Measurements from ENCODE around the gene SERAC1.

SERAC1 gene

DNA sequence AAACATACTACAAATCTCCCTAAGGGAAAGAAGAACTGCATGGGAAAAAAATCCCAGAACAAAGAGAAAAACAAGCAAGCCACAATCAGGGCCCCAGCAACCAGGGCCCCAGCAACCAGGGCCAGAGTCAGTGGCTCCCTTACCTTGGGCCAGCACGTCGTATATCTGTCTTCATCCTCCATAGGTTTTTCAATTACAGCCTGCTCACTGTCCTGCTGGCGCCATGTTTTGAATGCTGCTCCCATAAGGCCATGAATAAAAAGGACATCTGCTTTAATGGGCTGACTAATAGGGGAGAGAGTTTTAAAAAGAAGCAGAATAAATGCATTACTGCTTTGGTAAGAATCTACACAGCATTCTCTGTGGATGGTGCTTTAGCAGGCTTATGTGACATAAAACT is 49.2 kb downstream of the SERAC1 start:
- DNase-seq, result no peak

DNA sequence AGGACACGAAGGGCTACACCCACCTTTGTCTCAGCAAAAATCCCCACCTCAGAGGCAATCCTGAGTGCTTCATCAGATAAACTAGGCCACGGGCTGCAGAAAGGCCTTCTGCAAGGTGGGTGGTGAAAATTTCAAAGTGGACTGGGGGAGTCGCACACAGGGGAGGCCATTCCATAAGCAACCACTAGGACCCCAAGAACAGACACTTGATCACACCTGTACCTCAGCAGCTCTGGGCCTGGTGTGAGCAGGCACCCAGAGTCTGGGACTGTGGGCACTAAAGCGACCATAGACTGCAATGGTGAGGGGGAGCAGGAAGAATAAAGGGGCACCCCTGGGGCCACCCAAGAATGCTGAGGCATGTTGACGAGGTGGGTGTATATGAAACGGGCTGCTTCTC is 52.6 kb downstream of the SERAC1 start:
- no peak for DNase-seq

DNA sequence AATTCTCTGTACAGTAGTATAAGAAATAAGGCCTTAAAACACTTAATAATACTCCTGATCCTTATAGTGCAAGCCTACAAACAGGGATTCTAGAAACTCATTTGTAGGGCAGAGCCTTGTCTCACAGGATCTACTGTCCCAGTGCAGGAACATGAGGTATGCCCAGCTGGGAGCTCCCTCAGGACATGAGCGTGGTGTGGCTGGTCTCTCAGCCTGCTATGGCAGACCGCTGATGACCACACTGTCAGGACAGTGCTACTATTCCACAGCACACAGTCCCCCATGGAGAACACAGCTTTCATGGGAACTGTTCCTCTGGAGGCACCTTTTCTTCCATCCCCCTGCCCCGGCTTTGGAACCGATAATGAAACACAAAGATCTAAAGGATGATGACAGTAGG is 53.0 kb downstream of the SERAC1 start:
- no peak for DNase-seq

DNA sequence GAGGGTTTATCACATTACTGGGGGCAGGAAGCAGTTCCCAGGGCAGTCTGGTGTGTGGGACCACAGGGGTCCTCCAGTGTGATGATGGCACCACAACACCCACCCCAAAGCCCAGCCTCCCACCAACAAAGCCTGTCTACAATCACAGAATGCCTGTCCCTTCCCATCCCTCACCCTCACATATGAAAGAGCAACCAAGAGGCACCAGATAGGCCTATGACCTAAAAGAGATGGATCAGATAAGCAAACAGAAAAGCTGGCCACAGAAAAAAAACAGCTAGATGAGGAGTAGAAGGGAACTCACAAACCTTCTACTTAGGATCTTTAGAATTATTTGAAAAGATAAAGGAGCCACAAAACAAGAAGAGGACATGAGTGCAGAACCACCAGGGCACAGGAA is 54.3 kb downstream of the SERAC1 start:
- no peak for DNase-seq

DNA sequence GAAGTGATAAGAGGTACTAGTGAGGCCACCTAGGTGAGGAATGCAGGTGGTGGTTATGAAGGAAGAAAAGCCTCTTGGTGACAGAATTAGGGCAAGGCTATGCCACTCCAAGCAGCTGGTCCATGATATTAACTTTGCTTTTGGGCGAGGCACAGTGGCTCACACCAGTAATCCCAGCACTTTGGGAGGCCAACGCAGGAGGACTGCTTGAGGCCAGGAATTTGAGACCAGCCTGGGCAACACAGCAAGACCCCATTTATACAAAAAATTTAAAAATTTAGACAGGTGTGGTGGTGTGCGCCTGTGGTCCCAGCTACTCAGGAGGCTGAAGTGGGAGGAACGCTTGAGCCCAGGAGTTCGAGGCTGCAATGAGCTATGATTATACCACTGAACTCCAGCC is 56.1 kb downstream of the SERAC1 start:
- no peak for DNase-seq

DNA sequence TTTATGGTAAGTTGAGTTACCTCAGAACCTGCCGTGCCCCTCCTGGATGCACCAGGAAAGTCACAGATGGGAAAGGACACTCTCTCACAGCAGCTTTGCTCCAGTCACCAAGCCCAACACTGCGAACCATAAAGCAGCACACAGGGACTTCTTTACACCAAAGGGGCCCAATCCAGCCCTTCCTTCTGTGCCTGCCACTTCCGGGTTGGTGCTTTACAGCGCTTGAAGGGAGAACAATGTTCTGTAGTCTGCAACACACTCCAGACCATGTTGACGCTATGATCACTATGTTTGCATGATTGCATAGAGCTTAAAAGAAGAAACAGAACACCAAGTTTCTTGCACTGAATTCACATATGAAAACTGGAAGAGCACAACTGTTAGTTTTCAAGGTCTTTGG is 57.1 kb downstream of the SERAC1 start:
- DNase-seq, result no peak

DNA sequence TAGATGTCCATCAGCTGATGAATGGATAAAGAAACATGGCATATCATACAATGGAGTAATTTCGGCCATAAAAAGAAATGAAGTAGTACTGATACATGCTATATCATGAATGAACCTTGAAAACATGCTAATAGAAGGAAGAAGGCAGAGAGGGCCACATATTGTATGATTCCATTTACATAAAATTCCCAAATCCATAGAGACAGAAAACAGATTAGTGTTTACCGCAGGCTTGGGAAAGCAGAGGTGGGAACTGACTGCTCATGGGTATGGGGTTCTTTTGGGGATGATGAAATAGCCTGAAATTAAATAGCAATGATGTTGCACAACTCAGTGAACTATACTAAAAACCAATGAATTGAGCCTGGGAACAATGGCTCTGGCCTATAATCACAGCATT is 58.3 kb downstream of the SERAC1 start:
- DNase-seq, result no peak

DNA sequence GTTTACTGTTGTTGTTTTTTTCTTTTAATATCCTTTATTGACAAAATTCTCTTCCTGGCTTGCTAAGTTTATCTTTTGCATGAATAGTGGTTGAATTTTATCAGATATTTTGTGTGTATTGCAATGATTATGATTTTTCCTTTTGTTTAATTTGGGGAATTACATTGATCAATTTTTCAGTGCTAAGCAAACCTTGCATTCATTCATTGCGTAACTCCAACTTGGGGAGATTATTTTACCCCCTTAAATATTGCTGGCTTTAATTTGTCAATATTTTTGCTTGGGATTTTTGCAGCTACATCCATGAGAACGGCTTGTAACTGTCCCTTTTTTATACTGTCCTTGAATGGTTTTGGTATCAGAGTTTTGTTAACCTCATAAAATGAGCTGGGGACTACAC is 63.4 kb downstream of the SERAC1 start:
- DNase-seq, result no peak

DNA sequence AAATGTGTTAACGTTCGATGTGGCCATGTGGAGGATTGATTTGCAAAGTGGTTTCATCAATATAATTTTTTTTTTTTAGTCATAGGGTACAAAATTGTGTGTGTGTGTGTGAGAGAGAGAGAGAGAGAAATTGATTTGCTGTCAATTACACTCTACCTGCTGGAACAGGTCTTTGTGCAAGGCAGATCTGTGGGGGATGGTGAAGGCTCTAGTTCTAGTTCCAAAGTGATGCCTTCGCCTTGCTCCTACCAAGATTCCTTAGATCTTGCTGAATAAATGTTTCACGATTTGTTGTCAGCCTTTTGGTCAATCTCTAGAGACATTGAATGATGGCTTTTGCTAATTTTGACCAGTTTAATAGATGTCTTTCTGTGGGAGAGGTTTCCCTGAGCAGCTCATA is 64.8 kb downstream of the SERAC1 start:
- no peak for DNase-seq

DNA sequence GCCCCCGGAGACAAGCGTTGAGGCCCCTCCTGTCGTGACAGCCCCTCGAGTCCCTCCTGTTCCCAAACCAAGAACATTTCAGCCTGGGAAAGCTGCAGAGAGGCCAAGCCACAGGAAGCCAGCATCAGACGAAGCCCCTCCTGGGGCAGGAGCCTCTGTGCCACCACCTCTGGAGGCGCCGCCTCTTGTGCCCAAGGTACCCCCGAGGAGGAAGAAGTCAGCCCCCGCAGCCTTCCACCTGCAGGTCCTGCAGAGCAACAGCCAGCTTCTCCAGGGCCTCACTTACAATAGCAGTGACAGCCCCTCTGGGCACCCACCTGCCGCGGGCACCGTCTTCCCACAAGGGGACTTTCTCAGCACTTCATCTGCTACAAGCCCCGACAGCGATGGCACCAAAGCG is 72.4 kb downstream of the SERAC1 start:
- no peak for DNase-seq

DNA sequence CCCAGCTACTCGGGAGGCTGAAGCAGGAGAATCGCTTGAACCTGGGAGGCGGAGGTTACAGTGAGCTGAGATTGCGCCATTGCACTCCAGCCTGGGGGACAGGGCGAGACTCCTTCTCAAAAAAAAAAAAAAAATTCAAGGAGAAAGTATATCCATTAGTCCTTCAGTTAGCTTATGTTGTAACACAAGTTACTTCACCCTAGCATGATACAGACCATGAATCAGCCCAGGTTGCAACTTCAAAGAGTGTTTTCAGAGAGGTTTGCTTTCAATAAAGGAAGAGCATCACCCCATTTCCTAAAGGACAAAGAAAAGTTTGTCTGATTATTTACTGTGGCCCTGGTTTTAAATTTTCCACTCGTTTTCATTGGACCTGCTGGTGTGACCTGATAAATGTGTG is 73.0 kb downstream of the SERAC1 start:
- no peak for DNase-seq

DNA sequence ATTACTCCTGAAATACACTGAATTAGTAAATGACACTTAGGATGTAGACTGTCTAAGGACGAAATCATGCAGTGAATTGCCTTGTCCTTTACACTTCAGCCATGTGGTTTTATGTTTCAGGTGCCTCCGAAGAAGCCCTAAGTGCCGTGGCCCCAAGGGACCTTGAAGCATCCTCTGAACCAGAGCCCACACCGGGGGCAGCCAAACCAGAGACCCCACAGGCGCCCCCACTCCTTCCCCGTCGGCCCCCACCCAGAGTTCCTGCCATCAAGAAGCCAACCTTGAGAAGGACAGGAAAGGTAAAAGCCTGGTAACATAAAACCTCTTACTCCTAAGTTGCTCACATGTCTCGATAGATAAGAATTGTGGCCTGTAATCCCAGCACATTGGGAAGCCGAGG is 75.3 kb downstream of the SERAC1 start:
- no peak for DNase-seq

DNA sequence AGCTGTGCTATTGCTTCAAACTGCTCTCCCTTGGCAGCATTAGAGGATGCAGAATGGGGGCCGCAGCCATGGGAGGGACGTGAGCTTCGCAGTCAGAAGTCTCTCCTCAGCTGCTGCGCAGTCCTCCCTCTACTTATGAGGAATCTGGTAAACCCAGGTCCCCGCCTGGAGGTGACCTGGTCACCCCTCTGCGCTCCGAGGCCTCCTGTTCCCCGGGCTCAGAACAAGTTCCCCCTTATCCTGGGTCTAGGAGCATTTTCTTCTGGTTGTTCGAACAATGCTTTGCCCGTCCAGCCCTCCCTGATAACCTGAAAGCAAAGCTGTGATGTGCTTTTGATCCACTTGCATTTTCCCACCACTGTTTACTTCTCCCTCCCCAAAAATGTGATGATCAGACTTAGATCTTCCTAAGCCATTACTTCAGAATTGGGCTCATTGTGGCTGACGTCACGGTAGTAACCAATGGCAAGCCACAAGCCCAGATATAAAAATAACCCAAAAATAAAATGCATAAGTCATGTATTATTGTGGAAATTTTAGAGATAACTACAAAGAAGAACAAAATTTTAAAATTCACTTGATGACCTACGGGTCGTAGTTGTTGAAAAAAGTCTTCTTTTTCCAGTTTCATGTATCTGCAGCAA is 80.7 kb downstream of the SERAC1 start:
- DNase-seq, result no peak

DNA sequence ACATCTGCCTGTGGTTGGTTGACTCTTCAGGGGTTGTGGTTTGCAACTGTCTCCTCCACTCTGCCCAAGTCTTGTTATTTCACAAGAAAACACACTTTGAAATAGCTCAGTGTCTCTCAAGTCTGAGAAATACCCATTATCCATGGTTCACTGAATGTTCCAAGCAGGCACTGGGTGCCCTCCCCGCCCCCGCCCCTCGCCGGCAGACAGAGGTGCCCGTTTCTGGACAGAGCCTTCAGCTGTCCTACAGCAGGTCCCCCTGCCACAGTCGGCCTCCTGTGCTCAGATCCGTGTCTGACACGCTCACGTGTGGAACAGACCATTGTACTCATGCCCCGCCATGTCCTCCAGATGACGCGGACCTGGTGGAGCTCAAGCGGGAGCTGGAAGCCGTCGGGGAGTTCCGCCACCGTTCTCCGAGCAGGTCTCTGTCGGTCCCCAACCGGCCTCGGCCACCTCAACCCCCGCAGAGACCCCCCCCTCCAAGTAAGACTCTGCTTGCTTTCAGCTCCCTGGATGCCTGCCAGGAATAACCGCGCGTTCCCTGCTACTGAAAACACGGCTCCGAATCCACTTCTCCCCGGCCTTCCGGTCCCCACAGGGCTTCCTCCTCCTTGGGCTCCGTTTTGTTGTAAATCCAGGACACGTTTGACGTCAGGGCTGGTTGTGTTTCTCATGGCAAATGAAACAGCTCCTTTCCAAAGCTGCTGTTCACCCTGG is 81.4 kb downstream of the SERAC1 start:
- no peak for DNase-seq

DNA sequence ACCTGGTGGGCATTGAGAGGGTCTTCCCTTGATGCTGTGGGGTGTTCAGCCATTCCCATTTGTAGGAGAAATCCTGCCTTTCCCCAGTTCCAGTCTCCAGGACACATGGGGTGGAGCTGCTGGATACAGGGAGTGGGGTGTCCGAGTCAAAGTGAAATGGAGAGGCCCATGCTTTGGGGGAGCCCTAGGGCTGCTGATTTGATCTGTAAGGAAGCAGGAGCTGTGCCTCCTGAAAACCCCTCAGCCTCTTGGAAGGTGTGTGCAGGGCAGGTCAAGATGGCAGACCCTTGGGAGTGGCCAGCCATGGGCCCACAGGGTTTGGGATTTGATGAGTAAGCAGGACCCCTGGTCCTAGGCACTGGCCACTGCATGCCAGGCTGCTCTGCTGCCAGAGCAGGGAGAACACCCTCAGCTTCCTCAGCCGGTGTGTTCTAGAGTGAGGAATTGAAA is 82.0 kb downstream of the SERAC1 start:
- DNase-seq, result no peak

DNA sequence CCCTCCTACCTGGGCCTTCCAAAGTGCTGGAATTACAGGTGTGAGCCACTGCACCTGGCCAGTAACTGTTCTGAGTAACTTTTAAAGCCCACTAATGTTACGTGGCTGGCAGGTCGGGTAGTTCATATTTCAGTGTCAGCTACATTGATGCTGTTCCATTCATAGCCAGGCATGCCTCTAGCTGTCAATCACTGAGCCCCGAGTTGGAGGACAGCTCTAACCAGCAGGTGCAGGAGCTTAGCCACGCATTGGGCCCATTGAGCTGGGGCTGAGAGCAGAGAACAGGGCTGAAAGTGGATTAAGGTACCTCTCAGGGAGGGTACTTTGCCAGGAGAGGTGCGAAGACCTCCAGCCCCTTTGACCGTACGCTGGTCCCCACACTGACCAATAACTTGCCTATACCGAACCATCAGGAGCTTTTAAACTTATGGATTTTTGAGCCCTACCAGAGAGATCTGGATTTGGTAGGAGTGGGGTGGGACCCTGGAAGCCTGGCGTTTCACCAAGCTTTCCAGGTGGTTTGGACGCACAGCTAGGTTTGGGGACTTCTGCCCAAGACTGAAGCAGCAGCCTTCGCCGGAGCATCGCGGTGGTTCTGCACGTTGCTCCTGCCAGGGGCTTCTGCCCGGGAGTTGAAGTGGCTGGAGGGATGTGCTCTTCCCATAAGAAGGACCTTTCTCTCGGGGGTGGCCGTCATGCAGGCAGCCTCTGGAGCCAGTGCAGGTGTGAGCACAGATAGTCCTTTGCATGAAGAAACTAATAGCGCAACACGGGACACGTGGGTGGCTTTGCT is 82.6 kb downstream of the SERAC1 start:
- DNase-seq, result no peak

DNA sequence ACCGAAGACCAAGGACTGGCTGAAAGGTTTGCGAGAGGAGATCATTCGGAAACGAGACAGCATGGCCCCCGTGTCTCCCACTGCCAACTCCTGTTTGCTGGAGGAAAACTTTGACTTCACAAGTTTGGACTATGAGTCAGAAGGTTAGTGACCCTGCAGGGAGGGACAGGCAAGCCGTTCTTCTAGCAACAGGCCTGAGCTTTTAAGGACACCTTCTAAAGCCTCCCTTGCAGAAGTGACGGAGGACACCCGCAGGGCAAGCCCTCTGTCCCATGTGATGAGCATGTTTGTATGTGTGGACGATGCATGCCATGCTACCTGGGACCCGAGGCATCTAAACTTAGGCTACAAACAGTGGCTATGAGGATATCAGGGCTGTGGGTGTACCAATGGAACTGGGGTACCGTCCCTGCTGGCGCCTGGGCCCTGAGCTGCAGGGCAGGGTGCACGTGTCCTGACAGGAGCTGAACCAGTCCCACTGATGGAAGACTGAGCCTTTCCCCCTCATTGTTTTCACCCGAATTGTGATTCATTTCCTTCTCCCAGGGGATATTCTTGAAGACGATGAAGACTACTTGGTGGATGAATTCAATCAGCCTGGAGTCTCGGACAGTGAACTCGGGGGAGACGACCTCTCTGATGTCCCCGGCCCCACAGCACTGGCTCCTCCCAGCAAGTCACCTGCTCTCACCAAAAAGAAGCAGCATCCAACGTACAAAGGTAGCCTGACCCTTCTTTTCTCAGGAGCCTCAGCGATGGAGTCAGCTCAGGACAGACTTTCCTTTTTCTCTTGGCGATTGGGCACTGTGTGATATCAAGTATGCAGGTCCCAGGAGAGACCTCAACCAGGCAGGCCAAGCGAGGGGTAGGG is 84.4 kb downstream of the SERAC1 start:
- no peak for DNase-seq

DNA sequence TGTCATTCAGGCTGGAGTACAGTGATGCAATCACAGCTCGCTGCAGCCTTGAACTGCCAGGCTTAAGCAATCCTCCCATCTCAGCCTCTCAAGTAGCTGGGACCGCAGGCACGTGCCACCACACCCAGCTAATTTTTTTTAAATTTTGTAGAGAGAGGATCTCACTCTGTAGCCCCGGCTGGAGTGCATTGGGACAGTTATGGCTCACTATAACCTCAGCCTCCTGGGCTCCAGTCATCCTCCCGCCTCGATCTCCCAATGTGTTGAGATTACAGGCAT is 86.5 kb downstream of the SERAC1 start:
- no peak for DNase-seq

DNA sequence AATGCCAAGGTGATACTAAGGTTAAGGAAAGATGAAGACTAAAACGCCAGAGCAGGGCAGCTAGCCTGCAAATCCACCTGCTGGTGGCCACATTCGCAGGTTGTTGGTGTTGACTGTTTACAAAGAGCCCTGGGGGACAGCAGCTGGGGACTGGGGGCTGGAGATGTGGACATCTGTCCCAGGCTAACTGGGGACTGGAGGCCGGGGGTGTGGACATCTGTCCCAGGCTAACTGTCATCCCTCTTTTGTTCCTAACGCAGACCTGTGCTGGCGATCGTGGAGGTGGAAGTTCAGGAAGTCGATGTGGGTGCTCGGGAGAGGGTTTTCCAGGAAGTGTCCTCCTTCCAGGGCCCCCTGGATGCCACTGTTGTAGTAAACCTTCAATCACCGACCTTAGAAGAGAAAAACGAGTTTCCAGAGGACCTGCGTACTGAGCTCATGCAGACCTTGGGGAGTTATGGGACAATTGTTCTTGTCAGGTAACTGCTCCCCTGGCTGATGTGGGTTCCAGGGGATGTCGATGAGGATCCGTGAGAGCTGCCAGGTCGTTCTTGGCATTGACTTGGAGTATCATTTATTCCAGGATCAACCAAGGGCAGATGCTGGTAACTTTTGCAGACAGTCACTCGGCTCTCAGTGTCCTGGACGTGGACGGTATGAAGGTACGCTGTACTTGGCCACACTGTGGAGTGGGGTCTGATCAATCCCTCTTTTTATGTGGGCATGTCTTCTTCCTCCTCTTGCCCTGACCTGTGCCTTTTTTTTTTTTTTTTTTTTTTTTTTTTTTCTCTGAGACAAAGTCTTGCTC is 87.0 kb downstream of the SERAC1 start:
- DNase-seq, result no peak

DNA sequence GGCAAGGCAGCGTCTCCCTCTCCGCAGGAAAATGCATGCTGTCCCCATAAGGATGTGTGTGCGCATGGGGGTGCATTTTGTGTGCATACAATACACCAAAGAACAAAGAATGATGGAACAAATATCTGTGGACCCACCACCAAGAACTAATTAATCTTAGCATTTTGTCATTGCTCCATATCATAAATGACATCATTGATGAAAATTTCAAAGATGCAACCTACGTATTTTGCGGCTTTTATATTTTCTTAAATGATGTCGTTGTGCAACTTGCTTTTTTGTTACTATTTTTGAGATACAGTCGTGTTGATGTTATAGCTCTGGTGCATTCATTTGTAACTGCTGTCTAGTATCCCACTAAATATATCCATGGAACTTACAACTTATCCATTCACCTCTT is 89.7 kb downstream of the SERAC1 start:
- no peak for DNase-seq

DNA sequence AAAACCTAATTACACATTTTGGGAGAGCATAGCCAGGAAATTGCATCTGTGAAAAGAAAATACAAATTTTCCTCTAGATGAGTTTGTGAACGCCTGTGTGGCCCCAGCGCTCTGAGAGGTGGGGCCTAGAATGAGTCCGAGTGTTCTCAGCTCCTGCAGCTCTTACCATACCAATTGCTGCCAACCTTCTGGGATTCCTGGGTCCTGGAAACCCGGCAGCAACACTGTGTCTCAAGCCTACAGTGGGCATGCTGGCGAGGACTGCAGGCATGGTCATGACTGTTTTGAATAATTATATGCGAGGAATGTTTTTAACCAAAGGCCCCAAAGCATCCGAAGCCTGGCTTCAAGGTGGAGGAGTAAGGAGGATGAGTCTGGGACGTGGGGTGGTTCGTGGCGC is 90.4 kb downstream of the SERAC1 start:
- DNase-seq, result no peak

DNA sequence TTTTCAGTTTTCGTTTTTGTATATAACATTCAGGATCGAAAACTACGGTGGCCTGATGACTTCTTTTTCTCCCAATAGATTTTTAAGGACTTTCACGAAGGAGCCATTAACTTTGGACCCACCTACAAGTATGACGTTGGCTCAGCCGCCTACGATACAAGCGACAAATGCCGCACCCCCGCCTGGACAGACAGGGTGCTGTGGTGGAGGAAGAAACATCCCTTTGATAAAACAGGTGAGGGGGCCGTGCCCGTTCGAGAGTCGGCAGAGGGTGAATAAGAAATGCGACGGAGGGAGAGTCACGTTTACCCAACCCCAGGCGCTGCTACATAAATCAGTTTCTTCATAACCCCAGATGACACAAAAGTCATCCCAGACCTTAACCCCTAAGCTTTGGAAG is 91.5 kb downstream of the SERAC1 start:
- DNase-seq, result no peak

DNA sequence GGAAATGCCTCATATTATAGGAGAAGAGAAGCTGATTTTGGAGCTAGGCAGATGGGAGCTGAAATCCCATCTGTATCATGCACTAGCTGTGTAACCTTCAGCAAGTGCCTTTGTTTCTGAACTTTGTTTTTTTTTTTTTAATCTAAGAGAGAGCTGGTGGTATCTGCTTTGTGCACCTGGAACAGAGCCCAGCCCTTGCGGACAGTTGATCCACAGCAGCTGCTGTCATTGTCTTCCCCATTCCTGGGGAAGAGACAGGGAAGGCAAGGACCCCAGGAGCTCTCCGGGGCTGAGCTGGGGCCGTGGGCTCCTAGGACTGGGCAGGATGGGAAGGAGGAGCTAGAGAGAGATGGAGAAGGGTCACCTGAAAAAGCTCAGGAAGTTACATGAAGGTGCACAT is 94.3 kb downstream of the SERAC1 start:
- no peak for DNase-seq
